ENCODE data around the gene HMOX2.

Gene HMOX2

DNA sequence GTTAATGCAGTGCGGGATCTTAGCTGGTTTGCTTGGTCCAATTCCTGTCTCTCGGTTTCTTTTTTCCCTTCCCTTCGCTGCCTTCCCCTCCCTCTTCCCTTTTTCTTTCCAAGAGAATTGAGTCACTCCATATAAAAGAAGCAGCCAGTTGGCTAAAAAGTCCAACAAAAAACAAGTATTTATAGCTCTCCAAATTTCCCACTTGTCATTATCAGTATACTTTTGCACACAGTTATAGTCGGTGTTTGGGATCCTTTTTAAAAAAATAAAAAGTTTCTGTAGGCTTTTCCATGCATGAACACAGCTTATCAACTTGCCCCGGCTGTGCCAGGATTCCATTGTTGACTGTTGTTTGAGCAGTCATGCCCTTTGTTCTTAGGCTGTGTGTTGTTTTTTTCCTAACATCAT, 24.9 kb downstream of the HMOX2 start:
- no peak for DNase-seq (ENCODE audit: low spot score)

DNA sequence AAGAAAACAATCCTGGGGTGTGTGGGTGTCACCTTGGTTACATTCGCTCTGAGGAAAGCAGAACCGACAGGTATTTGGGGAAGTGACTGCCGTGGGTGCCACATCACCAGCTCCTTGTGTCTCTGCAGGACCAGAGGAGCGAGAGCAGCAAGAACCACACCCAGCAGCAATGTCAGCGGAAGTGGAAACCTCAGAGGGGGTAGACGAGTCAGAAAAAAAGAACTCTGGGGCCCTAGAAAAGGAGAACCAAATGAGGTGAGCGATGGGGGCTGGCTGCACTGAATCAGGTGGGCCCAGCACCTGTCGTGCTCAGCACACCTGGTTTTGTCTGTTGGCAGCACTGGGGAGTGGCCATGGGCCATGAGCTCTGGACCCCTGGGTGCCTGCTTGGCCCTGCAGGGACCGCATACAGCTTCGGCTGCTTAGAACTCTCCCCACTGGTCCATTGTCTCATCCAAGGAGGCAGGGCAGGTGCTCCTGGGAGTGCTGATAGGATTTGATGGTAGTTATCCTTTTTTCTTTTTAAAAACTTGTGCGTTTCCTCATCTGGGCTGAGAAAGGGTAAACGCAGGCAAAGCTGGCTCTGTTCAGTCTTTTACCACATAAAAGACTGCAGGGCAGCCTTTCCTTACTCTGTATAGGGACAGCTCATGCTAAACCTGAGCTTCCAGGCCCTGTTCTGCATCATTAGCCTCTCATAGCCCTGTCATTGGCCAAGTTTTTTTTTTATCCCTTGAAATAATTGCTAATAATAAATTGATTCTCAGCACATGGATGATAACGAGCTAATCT, 29.4 kb downstream of the HMOX2 start:
- DNase-seq (ENCODE audit: low spot score), result no peak

DNA sequence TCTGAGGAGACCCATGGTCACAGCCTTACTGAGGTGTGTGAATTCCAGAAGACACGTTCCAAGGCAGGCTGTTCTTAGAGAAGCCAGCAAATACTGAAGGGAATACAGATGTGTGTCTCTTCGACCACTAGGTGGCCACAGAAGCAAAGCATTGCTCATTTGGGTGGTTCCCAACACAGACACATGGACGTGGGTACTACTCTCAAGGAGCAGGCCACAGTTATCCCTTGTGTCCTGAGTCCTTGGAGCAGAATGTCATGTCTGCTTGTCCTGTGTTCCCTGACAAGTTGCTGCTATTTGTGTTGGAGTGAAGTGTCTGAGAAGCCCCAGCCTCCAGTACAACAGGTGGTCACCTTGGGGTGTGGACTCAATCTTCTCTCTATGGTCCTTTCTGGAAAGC, 30.3 kb downstream of the HMOX2 start:
- DNase-seq (ENCODE audit: low spot score), result peak; percentile 73

DNA sequence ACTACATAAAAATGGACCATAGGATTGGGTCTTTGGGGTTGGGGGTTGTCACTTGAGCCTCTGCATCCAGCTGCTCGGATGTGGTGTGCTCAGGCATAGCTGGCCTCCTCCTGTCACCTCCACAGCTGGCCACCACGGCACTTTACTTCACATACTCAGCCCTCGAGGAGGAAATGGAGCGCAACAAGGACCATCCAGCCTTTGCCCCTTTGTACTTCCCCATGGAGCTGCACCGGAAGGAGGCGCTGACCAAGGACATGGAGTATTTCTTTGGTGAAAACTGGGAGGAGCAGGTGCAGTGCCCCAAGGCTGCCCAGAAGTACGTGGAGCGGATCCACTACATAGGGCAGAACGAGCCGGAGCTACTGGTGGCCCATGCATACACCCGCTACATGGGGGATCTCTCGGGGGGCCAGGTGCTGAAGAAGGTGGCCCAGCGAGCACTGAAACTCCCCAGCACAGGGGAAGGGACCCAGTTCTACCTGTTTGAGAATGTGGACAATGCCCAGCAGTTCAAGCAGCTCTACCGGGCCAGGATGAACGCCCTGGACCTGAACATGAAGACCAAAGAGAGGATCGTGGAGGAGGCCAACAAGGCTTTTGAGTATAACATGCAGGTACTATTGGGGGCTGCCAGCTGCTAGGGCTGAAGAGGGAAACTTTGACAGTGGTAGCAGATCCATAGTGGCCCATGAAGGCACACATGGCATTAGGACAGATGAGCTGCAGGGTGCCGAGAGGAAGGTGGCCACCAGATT, 31.6 kb downstream of the HMOX2 start:
- no peak for DNase-seq (ENCODE audit: low spot score)

DNA sequence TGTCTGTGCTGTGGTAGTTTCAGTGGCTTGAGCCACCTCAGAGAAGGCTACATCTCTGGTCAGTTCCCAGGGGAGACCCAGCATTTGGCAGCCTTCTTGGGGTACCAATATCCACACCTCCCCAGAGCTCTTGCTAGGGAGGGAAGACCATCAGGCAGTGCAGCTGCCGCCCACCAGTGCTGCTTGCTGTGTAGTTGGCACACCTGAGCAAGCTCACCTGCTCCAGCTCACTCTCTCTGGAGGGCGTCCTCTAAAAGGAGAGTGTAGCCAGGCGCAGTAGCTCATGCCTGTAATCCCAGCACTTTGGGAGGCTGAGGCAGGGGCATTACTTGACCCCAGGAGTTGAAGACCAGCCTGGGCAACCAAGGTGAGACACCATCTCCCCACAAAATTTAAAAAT, 32.6 kb downstream of the HMOX2 start:
- no peak for DNase-seq (ENCODE audit: low spot score)

DNA sequence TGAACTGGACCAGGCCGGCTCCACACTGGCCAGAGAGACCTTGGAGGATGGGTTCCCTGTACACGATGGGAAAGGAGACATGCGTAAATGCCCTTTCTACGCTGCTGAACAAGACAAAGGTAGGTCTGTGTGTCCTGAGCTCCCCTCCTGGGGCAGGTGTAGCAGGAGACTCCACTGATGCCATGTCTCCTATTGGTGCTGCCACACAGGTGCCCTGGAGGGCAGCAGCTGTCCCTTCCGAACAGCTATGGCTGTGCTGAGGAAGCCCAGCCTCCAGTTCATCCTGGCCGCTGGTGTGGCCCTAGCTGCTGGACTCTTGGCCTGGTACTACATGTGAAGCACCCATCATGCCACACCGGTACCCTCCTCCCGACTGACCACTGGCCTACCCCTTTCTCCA, 33.2 kb downstream of the HMOX2 start:
- DNase-seq (ENCODE audit: low spot score), result no peak

DNA sequence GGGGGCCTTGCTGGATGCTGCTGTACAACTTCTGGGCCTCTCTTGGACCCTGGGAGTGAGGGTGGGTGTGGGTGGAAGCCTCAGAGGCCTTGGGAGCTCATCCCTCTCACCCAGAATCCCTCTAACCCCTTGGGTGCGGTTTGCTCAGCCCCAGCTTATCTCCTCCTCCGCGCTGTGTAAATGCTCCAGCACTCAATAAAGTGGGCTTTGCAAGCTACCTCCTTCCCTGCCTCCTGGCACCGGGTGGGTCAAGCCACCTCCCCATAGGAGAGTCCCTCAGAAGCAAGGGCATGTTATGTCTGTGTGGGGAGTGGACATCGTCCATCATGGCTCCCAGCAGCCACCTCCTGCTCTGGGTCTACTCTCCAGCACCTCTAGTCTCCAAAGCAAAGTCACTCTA, 33.9 kb downstream of the HMOX2 start:
- no peak for DNase-seq (ENCODE audit: low spot score)

DNA sequence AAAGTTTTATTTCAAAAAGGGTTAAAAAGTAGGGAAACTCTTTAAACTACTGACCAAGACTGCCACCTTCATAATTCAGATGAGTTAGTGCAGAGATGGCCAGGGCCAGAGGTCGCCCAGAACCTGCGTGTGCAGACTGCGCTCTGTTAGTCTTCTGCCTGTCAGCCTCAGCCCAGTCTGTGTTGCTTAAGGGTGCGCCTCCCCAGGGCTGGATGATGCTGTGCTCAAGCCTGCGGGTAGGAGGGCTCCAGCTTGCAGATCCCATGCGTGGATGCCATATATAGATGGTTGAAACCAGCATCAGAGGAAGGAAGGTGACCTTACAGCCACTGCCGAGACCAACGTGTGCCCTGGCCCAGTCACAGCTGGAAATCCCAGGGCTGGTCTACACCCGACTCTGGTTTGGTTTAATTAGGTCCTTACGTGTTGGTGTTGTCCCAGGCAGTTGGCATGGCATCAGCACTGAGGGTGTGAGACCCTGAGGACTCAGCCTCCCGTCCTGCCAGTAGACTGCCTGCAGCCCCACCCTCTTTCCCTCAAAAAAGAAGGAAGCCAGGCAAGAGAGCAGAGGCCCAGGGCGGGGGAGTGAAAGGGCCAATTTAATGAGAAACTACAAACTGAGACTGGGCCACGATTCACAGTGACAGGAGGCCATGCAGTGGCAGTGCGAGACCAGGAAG, 34.7 kb downstream of the HMOX2 start:
- no peak for DNase-seq (ENCODE audit: low spot score)

DNA sequence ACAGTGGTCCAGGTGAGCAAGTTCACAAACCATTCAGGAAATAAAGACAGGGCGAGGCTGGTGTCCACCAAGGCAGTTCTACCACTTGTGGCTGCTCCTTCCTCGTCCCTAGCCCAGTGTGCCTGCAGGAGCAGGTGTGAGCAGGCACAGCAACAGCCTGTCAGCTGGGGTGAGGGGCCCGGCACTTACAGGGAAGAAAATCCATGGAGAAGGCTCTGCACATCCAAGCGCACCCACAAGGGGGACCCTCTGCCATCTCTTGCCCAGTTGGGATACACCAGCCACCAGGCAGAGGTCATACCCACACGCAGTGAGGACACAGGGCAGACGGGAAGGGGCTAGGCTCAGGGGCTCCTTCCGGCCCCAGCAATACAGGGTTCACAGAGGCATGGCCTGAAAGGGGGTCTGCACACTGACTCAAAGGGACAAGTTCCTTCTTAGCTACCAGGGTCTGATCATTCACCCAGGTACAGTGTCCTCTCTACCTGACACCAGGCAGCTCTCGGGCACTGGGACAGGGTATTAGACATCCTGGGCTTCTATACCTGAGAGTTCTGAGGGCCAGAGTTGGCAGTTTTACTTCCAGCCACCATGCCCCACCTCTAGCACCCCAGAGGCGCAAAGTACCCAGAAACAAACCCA, 35.4 kb downstream of the HMOX2 start:
- peak; percentile 85 for DNase-seq (ENCODE audit: low spot score)

DNA sequence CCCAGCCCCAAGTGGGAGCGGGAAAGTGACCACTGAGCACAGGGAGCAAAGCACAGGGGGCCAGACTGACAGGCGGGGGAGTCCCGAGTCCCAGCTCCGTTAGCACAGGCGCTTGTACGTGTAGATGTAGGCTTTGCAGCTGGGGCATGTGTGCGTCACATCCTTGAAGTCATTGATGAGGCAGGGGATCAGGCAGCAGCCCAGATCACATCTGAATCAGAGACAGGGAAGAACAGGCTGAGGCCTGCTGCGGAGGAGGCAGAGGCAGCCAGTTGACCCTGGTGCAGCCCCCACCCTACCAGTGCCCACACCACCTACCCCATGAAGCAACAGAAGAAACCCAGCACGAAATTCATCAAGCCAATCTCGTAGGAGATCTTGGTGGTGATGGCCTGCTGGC, 36.3 kb downstream of the HMOX2 start:
- no peak for DNase-seq (ENCODE audit: low spot score)

DNA sequence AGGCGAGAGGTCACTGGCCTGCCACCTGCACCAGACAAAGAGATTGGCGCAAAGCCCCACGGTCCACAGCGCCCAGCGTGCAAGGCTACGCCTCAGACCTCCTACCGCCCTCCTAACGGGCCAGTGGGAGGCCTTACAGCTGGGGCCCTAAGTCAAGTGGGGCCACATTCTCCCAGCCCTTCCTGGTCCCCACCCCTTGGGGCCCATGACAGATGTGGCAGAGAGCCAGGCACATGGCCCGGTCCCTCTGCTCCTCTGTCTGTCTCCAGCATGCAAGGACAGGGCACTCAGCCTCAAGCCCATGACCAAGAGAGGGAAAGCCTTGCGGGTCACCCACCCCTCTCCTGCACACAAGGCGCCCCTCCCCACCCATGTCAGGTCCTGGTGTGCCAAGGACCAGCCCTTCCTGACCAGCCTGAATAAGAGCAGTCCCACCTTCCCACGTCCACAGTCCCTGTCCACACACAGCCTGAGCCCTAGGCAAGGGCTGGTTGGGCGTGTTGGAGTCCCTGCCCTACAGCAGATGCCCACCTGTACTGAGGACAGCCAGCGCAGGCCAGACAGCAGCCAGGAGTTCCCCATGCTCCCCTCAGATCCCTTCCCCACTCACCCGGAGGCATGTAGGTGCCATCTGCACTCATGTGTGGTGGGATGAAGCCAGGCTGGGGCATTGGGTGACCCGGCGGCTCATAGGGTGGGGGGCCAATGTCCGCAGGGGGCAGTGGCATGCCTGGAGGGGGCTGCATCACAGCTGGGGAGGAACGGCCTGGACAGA, 37.1 kb downstream of the HMOX2 start:
- no peak for DNase-seq (ENCODE audit: low spot score)

DNA sequence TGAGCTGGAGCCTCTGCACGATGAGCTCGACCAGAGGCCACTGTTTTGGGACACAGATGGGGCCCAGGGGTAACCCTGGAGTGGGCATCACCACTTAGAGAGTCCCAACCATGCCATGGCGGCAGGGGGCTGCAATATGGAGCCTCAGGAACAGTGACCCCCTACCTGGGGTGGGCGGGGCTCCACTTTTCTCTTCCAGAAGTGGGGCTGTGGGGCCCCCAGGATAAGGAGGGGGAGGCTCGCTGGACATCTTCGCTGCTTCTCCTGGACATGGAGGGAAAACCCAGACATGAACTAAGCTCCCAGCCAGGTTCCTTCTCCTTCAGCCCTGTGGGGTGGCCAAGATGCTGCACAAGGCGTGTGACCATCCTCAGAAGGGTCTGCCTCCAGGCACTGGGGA, 37.7 kb downstream of the HMOX2 start:
- no peak for DNase-seq (ENCODE audit: low spot score)

DNA sequence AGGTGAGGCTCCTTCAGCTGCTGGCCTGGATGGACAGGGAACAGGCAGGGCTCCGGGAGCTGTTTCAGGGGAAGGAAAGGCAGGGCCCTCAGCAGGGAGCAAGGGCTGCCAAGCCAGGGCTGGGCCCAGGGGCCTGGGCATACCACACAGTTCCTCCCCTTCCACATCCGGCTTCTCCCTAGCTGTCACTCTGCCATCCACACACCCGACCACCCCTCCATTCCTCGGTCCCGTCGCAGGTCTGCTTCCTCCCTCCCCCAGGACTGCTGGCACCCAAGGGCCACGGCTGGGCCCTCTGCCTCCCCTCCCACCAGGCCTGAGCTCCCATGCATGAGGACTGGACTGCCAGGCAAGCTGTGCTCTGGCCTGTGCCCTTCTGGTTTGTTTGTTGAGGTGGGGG, 38.4 kb downstream of the HMOX2 start:
- no peak for DNase-seq (ENCODE audit: low spot score)

DNA sequence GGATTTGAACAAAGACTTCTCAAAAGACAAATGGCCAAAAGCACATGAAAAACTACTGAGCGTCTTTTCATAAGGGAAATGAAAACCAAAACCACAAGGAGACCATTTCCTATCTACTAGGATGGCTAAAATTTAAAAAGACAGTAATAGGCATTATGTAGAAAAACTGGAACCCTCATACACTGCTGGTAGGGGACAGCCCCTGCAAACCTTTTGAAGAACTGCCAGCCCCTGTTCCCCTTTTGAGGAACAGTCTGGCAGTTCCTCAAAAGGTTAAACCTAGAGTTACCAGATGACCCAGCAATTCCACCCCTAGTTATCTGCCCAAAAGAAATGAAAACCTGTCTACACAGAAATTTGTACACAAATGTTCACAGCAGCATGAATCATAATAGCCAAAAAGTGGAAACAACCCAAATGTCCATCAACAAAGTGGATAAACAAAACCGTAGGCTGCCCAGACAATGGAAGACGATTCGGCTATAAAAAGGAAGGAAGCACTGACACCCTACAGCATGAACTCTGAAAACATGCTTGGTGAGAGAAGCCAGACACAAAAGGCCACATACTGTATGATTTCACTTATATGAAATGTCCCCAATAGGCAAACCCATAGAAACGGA, 39.5 kb downstream of the HMOX2 start:
- no peak for DNase-seq (ENCODE audit: low spot score)

DNA sequence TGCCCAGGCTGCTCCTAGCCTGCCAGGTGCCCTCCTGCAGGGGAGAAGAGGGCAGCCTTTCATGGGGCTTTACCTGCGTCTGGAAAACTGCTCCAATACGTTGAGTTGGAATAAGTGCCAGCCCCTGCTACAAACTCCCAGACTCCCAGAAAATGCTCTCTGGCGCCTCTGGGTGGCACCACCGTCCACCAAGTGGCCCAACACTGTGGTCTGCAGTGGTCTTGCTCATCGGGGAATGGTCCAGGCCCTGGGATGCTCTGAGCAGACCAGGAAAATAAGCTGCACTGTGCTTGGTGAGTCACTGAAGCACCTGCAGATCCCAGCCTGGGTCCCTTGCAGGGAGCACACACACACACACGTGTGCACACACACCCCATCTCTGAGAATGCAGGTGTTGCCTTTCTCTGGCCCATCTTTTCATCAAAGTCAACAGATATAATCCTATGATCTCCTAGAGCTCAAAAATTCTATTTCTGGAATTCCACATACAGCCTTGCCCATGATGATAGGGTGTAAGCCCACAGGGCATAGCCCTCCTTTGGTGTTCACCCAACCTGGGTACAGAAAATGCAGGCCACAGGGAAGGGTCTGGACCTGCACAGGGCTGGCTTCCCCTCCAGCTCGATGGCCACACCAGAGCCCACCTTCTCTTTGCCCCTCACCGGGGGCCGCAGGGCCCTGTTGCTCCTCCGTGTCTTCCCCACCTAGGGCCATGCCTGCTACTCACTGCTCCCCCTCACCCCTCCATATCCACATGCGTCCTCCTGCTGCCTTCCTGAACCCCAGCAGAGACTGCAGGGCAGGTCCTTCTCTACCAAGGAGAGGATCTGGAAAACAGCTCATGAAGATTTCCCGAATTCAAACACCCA, 41.8 kb downstream of the HMOX2 start:
- DNase-seq (ENCODE audit: low spot score), result peak; percentile 75

DNA sequence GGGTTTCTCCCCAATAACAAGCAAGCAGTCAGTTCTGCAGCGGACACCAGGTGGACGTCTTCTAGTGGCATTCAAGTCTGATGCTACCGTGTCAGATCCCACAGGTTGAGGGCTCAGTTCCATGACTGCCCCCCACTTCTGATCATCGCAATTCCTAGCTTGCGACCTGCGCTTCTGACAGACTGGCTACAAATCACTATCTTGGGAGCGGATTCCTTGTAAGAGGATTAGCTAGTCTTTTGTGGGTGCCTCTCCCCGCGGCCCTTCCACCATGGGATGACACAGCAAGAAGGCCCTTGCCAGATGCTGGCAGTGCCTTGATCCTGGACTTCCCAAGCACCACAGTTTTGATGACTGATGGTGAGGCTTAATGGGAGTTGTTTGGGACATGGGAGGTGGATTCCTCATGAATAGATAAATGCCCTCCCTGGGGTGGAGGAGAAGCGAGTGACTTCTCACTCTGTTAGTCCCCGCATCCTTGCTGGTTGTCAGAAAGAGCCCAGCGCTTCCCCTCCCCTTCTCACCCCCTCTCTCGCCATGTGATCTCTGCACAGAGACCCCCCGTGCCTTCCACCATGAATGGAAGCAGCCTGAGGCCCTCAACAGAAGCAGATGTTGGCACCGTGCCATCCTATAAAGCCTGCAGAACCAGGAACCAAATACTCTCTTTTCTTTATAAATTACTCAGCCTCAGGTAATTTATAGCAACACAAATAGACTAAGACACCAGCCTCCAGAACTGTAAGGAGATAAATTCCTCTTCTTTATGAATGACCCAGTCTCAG, 43.3 kb downstream of the HMOX2 start:
- DNase-seq (ENCODE audit: low spot score), result peak; percentile 61

DNA sequence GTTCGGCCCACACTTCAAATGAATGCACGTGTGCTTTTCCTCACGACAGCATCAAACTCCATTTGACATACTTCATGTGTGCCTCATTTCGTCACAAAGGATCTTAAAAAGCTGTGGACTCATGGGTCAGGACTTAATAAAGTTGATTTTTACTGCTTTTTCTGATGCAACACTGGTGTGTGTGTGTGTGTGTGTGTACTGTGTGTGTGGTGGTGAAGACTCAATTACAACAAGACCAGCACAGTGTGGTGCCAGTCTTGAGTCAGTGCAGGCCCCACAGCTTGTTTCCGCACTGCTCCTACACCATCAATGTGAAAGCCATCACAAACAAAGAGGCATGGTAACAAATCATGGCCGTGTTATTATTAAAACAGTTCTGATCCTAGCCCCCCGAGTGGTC, 44.7 kb downstream of the HMOX2 start:
- no peak for DNase-seq (ENCODE audit: low spot score)

DNA sequence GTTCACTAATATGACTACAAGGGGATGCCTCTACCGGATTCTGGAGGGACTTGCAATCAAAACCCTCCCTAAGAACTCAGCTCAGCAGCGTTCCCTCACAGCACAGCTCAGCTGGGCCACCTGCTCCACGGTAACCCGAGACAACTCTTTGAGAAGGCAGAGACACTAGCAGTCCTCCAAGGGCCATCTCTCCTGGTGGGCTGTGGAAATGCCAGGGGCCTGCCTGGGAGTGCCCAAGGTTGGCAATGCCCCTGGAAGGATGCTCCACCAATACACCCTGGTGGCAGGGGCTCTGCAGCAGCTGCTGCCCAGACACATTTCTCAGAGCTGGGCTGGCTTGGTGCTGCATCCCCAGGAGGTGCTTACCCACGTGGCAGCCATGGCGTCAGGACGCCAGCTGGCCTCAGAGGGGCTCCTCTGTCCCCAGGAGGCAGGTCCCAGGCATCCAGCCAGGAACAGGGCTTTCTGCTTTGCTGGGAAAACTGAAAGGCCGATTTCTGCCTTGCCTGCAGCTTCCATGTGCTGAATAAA, 45.9 kb downstream of the HMOX2 start:
- DNase-seq (ENCODE audit: low spot score), result peak; percentile 90

DNA sequence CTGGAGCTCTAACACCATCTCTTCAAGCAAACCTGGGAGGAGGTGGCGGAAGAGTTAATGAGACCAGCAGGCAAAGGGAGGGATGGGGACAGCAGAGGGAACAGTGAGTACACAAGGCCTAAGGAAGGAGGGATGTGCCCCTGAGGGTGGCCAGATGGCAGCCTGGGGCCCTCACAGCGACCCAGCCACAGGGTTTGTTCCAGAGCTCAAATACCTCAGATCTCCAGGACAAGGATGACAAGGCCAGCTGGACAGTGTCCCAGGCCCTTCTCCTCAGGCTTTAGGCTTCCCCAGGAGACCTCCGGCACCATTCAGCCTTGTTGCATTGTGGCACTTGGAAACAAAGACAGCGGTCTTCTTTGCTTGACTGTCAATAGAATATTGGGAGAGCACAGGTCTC, 47.5 kb downstream of the HMOX2 start:
- no peak for DNase-seq (ENCODE audit: low spot score)

Measured in D341Med (cell line).